IMR-90 (cell line): ENCODE measurements around the gene ZFX. TPM values are rescaled to one million over a fixed set of nuclear protein-coding genes. Genes with fewer than 3 reads are reported as not detected.

ENCODE experiments used
- ATAC-seq: fragments of 200-7000 bp; cut with Tn5 transposase; 2 replicates; pipeline ENCODE4 v1.9.1; 2020; ENCODE audit warnings: low read depth, mild to moderate bottlenecking, moderate library complexity
- BruUV-seq: library from RNA; stranded (reverse); fragments of 400-500 nt; replicated peaks from 2 replicates; lab custom pipeline; 2021; lab: Mats Ljungman, UMichigan
- CTCF ChIA-PET: fragments of 300-600 bp; formaldehyde crosslinking; extraction: SDS; loops from one replicate; lab custom pipeline; 2021; ENCODE audit warnings: antibody characterized with exemption; lab: Yijun Ruan, JAX
- POLR2A ChIA-PET: fragments of 300-600 bp; sonication (Branson Sonifier 250); formaldehyde crosslinking; loops from one replicate; lab custom pipeline; 2022; ENCODE audit warnings: antibody characterized with exemption; ENCODE audit not compliant: unreplicated experiment; lab: Charles Lee
- DNase-seq: peaks from one replicate; pipeline ENCODE4 v3.0.0; 2013
- H2AFZ ChIP-seq: replicated peaks from 2 replicates; pipeline ENCODE3; 2013; ENCODE audit warnings: low read length, mild to moderate bottlenecking; ENCODE audit not compliant: poor library complexity
- H2AK5ac ChIP-seq: 2 replicates; pipeline ENCODE4 v1.6.1; 2013; ENCODE audit warnings: low read depth, low read length, inconsistent platforms
- H2AK9ac ChIP-seq: replicated peaks from 2 replicates; pipeline ENCODE3; 2013; ENCODE audit warnings: mild to moderate bottlenecking, low read depth, low read length, moderate library complexity; ENCODE audit not compliant: poor library complexity
- H2BK120ac ChIP-seq: 2 replicates; pipeline ENCODE4 v1.6.1; 2013; ENCODE audit warnings: low read depth, low read length, inconsistent platforms
- H2BK15ac ChIP-seq: 3 replicates; pipeline ENCODE4 v1.6.1; 2013; ENCODE audit warnings: low read depth, low read length, inconsistent platforms
- H2BK20ac ChIP-seq: 2 replicates; pipeline ENCODE4 v1.6.1; 2013; ENCODE audit warnings: low read depth, mild to moderate bottlenecking, inconsistent platforms, low read length, moderate library complexity
- H2BK5ac ChIP-seq: 2 replicates; pipeline ENCODE4 v1.6.1; 2013; ENCODE audit warnings: mild to moderate bottlenecking, low read depth, low read length, inconsistent platforms; ENCODE audit not compliant: poor library complexity, severe bottlenecking
- H3K14ac ChIP-seq: replicated peaks from 2 replicates; pipeline ENCODE4 v1.6.1; 2013; ENCODE audit warnings: low read depth, low read length, inconsistent platforms
- H3K18ac ChIP-seq: 2 replicates; pipeline ENCODE4 v1.6.1; 2013; ENCODE audit warnings: low read depth, low read length, control low read depth
- H3K23ac ChIP-seq: 2 replicates; pipeline ENCODE4 v1.6.1; 2013; ENCODE audit warnings: low read depth, low read length, inconsistent platforms
- H3K27ac ChIP-seq: 2 replicates; pipeline ENCODE4 v1.5.1; 2013; ENCODE audit warnings: mild to moderate bottlenecking, control low read depth, low read length; ENCODE audit not compliant: insufficient read depth
- H3K27me3 ChIP-seq: 2 replicates; pipeline ENCODE4 v1.6.1; 2013; ENCODE audit warnings: low read length; ENCODE audit not compliant: control insufficient read depth, insufficient read depth
- H3K36me3 ChIP-seq: 2 replicates; pipeline ENCODE4 v1.6.1; 2013; ENCODE audit warnings: low read length, mixed read lengths; ENCODE audit not compliant: control insufficient read depth, insufficient read depth
- H3K4ac ChIP-seq: 2 replicates; pipeline ENCODE4 v1.6.1; 2013; ENCODE audit warnings: low read depth, low read length, inconsistent platforms
- H3K4me1 ChIP-seq: 2 replicates; pipeline ENCODE4 v1.6.1; 2013; ENCODE audit warnings: low read length, mixed read lengths; ENCODE audit not compliant: control insufficient read depth, insufficient read depth
- H3K4me2 ChIP-seq: 2 replicates; pipeline ENCODE4 v1.6.1; 2013; ENCODE audit warnings: low read depth, mild to moderate bottlenecking, control low read depth, low read length, moderate library complexity
- H3K4me3 ChIP-seq: 2 replicates; pipeline ENCODE4 v1.5.1; 2013; ENCODE audit warnings: low read depth, mild to moderate bottlenecking, control low read depth, low read length, moderate library complexity; ENCODE audit not compliant: insufficient read depth
- H3K56ac ChIP-seq: 2 replicates; pipeline ENCODE4 v1.6.1; 2013; ENCODE audit warnings: low read length, inconsistent platforms; ENCODE audit not compliant: insufficient read depth; ENCODE audit errors: extremely low read depth
- H3K79me1 ChIP-seq, 2 experiments: 2 replicates each; pipeline ENCODE4 v1.6.1; 2013; ENCODE audit warnings: low read length in 2 of 2, inconsistent platforms in 1 of 2, low read depth in 1 of 2
- H3K9ac ChIP-seq: 2 replicates; pipeline ENCODE4 v1.6.1; 2013; ENCODE audit warnings: low read depth, low read length, control low read depth
- H3K9me1 ChIP-seq: 2 replicates; pipeline ENCODE4 v1.6.1; 2013; ENCODE audit warnings: low read length, inconsistent platforms; ENCODE audit not compliant: insufficient read depth
- H3K9me3 ChIP-seq: 2 replicates; pipeline ENCODE4 v1.6.1; 2013; ENCODE audit warnings: low read length; ENCODE audit not compliant: control insufficient read depth, insufficient read depth
- H4K20me1 ChIP-seq: 2 replicates; pipeline ENCODE4 v1.6.1; 2013; ENCODE audit warnings: low read length, inconsistent platforms; ENCODE audit not compliant: insufficient read depth
- H4K5ac ChIP-seq: 2 replicates; pipeline ENCODE4 v1.6.1; 2013; ENCODE audit warnings: mild to moderate bottlenecking, low read depth, low read length, control low read depth
- H4K8ac ChIP-seq, 2 experiments: 2 replicates each; pipeline ENCODE4 v1.6.1; 2013; ENCODE audit warnings: low read depth in 2 of 2, low read length in 2 of 2, control low read depth in 1 of 2, inconsistent platforms in 1 of 2
- H4K91ac ChIP-seq: 2 replicates; pipeline ENCODE4 v1.6.1; 2013; ENCODE audit warnings: low read depth, low read length, inconsistent platforms; ENCODE audit not compliant: insufficient read depth
- BHLHE40 ChIP-seq: fragments of 150-350 bp; IDR thresholded peaks from 2 replicates; pipeline ENCODE4 v1.6.1; 2016; ENCODE audit warnings: mild to moderate bottlenecking, low read depth, low read length
- CTCF ChIP-seq: conservative IDR thresholded peaks from 2 replicates; pipeline ENCODE4 v1.5.1; 2012; ENCODE audit warnings: mild to moderate bottlenecking, low read depth, low read length, improper control_type of control experiment
- MAZ ChIP-seq: IDR thresholded peaks from 2 replicates; pipeline ENCODE4 v1.6.1; 2012; ENCODE audit warnings: low read depth, mild to moderate bottlenecking, low read length, improper control_type of control experiment, moderate library complexity, borderline replicate concordance
- MXI1 ChIP-seq: IDR thresholded peaks from 2 replicates; pipeline ENCODE4 v1.6.1; 2012; ENCODE audit warnings: low read depth, mild to moderate bottlenecking, low read length, moderate library complexity, borderline replicate concordance
- POLR2A ChIP-seq: IDR thresholded peaks from 2 replicates; pipeline ENCODE4 v1.6.1; 2012; ENCODE audit warnings: mild to moderate bottlenecking, low read depth, low read length
- RAD21 ChIP-seq: IDR thresholded peaks from 2 replicates; pipeline ENCODE4 v1.6.1; 2012; ENCODE audit warnings: low read length, improper control_type of control experiment
- RFX5 ChIP-seq: IDR thresholded peaks from 2 replicates; pipeline ENCODE4 v1.8.0; 2012; ENCODE audit warnings: low read depth, mild to moderate bottlenecking, low read length, moderate library complexity
- WGBS, 2 experiments: methylation state at CpG; one replicate each; pipeline versions ENCODE4 v1.1.5 to v1.1.7; 2013; ENCODE audit warnings: missing lambda C conversion rate in 2 of 2; ENCODE audit not compliant: insufficient read length in 1 of 2; ENCODE audit errors: extremely low coverage in 2 of 2; 5-methylcytosine and 5-hydroxymethylcytosine counted together
- dilution Hi-C: fragments of 300-500 bp; cut with HindIII; formaldehyde crosslinking; loops from one replicate; pipeline ENCODE4 v1.14.3; 2018; ENCODE audit warnings: low sequenced_read_pairs; ENCODE audit not compliant: unreplicated experiment
- in situ Hi-C: fragments of 300-500 bp; cut with MboI; formaldehyde crosslinking; loops from 3 replicates; pipeline ENCODE4 v1.14.3; 2019; ENCODE audit warnings: low sequenced_read_pairs, inconsistent platforms, mixed read lengths
- intact Hi-C: fragments of 100-400 bp; cut with micrococcal nuclease; formaldehyde crosslinking; loops from 2 replicates; pipeline ENCODE4 v1.10.0; 2022
- polyA plus RNA-seq, 3 experiments: library from polyadenylated mRNA; depleted of rRNA; stranded (reverse); fragments of >200 nt; gene quantifications; 2 replicates each; pipeline ENCODE4 v1.2.3, GENCODE V29; 2012; ENCODE audit warnings: low replicate concordance in 1 of 3
- total RNA-seq: library from RNA; depleted of rRNA; stranded (reverse); fragments of >200 nt; gene quantifications from 2 replicates; pipeline ENCODE4 v1.2.3, GENCODE V29; 2012

ZFX gene
- total and polyA plus RNA-seq, 2 of the 4 experiments (the other 2 are of a cell fraction) = 16.0 to 99.3 TPM

DNA sequence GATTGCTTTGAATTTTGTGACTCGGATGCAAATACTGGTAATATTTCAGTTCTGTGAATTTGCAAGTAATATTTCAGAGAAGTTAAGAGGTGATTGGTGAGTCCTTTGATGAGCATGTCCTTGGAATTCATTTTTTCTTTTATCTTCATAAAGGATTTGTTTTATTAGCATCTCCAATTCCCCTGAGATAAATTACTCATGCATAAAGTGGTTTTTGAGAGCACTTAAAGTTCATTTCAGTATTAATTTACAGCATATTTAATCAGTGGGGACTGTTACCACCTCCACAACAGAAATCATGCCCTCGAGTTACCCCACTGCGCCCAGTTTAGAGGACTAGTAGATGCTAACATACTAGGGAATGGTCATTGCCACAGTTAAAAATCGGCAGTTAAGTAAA lies 65.0 kb downstream of the ZFX start:
- no peak overlapping the region for H2AK9ac ChIP-seq
- in situ Hi-C loops = no loop called here
- H3K79me1 ChIP-seq = peaks cover 23 to 37% of the 10 kb centered on the region in 2 experiments
- no peak for ATAC-seq
- H4K91ac ChIP-seq = no peak overlapping the region
- H3K9me3 ChIP-seq = no peaks in the 10 kb centered on the region
- CTCF ChIA-PET = no interaction called here
- no peak overlapping the region for H2BK120ac ChIP-seq
- no peak for DNase-seq
- intact Hi-C loops = no loop called here
- BruUV-seq = no TSS peak
- no peak overlapping the region for H3K9ac ChIP-seq
- H3K27ac ChIP-seq = no peak overlapping the region
- no CpG with 5 or more reads among the region's 4 CpGs for WGBS, 2 experiments
- no peak overlapping the region for H2BK5ac ChIP-seq
- dilution Hi-C loops = no loop called here
- H2AFZ ChIP-seq = no peak overlapping the region
- no peak overlapping the region for H2BK15ac ChIP-seq
- no peak overlapping the region for H3K56ac ChIP-seq
- H3K14ac ChIP-seq = no peak overlapping the region
- no peak overlapping the region for H3K23ac ChIP-seq
- H4K20me1 ChIP-seq = no peaks in the 10 kb centered on the region; the same call in 1 of the 2 replicates
- H3K27me3 ChIP-seq = no peaks in the 10 kb centered on the region
- H4K8ac ChIP-seq = no peak overlapping the region
- H3K4me3 ChIP-seq = no peak overlapping the region
- H2BK20ac ChIP-seq = no peak overlapping the region
- TF ChIP-seq MAZ = no peak
- no peak for TF ChIP-seq RAD21
- no peak for TF ChIP-seq CTCF
- no peak for TF ChIP-seq MXI1
- TF ChIP-seq POLR2A = no peak
- no peak for TF ChIP-seq RFX5
- TF ChIP-seq BHLHE40 = no peak
- no peak overlapping the region for H4K5ac ChIP-seq
- POLR2A ChIA-PET = no interaction called here
- no peak overlapping the region for H3K4me2 ChIP-seq
- H2AK5ac ChIP-seq = no peak overlapping the region
- no peaks in the 10 kb centered on the region for H3K4me1 ChIP-seq
- H3K18ac ChIP-seq = no peak overlapping the region
- peaks cover 9% of the 10 kb centered on the region for H3K9me1 ChIP-seq
- no peak overlapping the region for H3K4ac ChIP-seq
- peaks cover 32% of the 10 kb centered on the region for H3K36me3 ChIP-seq
